Mononuclear cell (primary cell): ENCODE results near the gene CTNNBL1. TPM values are rescaled to one million over a fixed set of nuclear protein-coding genes. Genes with fewer than 3 reads are reported as not detected.

Experiments used
- H3K27me3 ChIP-seq: 2 replicates; pipeline ENCODE4 v1.6.0; 2011; ENCODE audit warnings: low read length, control low read depth; ENCODE audit not compliant: insufficient read depth
- H3K4me1 ChIP-seq: 2 replicates; pipeline ENCODE4 v1.5.1; 2011; ENCODE audit warnings: mild to moderate bottlenecking, low read length, control low read depth; ENCODE audit not compliant: insufficient read depth
- H3K4me3 ChIP-seq: 2 replicates; pipeline ENCODE4 v1.5.1; 2011; ENCODE audit warnings: mild to moderate bottlenecking, low read length, moderate library complexity
- H3K9me3 ChIP-seq: 2 replicates; pipeline ENCODE4 v1.5.1; 2011; ENCODE audit warnings: low read depth, mild to moderate bottlenecking, control low read depth, low read length
- total RNA-seq: library from RNA; depleted of rRNA; stranded (reverse); fragments of >200 nt; gene quantifications from one replicate; pipeline ENCODE4 v1.2.3, GENCODE V29; 2012

Gene CTNNBL1
- total RNA-seq, 1 donor, result 19.4 TPM

GRCh38 chr20:37736132-37736531, 42.3 kb downstream of the CTNNBL1 start:
- Histone ChIP-seq H3K4me3 (no peak overlapping the region), H3K9me3 (no peaks in the 10 kb centered on the region), H3K4me1 (no peaks in the 10 kb centered on the region), H3K27me3 (no peaks in the 10 kb centered on the region)

- H3K9me3 ChIP-seq, result no peaks in the 10 kb centered on the region
- H3K4me3 ChIP-seq, result no peak overlapping the region
Measured at GRCh38 chr20:37737826-37738420, 44.1 kb downstream of the CTNNBL1 start.

GRCh38 chr20:37741055-37741454, 47.2 kb downstream of the CTNNBL1 start:
- no peak overlapping the region for H3K4me3 ChIP-seq
- no peaks in the 10 kb centered on the region for H3K4me1 ChIP-seq
- H3K27me3 ChIP-seq, result no peaks in the 10 kb centered on the region
- no peaks in the 10 kb centered on the region for H3K9me3 ChIP-seq

More at GRCh38 chr20:37737826-37738420, 44.1 kb downstream of the CTNNBL1 start:
- H3K27me3 ChIP-seq, result no peaks in the 10 kb centered on the region
- H3K4me1 ChIP-seq, result no peaks in the 10 kb centered on the region

- H3K9me3 ChIP-seq, result no peaks in the 10 kb centered on the region
- no peaks in the 10 kb centered on the region for H3K27me3 ChIP-seq
- H3K4me1 ChIP-seq, result no peaks in the 10 kb centered on the region
- H3K4me3 ChIP-seq, result no peak overlapping the region
Measured at GRCh38 chr20:37741570-37741969, 47.7 kb downstream of the CTNNBL1 start.

DNA sequence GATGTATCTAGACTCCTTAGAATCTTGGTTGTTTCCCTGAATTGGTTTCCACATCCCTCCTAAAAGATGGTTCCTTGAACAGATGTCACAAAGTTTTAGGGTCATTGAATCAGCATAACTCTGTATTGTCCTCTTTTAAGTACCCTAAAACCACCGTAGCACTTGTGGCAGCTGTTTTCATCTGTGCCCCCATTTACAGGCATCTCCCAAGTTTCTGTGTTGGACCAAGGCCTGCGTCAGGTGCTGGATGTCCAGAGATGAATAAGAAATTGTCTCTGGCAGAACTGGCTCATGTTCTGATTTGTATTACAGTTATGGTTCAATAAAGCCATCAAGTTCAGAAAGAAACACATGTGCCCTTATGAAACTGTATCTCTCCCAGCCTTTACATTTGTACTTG, 48.3 kb downstream of the CTNNBL1 start:
- no peak overlapping the region for H3K4me3 ChIP-seq

GRCh38 chr20:37744347-37744746, 50.5 kb downstream of the CTNNBL1 start:
- H3K9me3 ChIP-seq, result no peaks in the 10 kb centered on the region
- H3K27me3 ChIP-seq, result no peaks in the 10 kb centered on the region
- H3K4me1 ChIP-seq, result no peaks in the 10 kb centered on the region
- H3K4me3 ChIP-seq, result no peak overlapping the region

More for the DNA sequence above, 48.3 kb downstream of the CTNNBL1 start:
- Histone ChIP-seq H3K27me3 (no peaks in the 10 kb centered on the region), H3K9me3 (no peaks in the 10 kb centered on the region), H3K4me1 (no peaks in the 10 kb centered on the region)

- H3K9me3 ChIP-seq, result no peaks in the 10 kb centered on the region
- H3K4me3 ChIP-seq, result no peak overlapping the region
- H3K27me3 ChIP-seq, result no peaks in the 10 kb centered on the region
- no peaks in the 10 kb centered on the region for H3K4me1 ChIP-seq
Measured at GRCh38 chr20:37745553-37745952, 51.7 kb downstream of the CTNNBL1 start.

- no peak overlapping the region for H3K4me3 ChIP-seq
- no peaks in the 10 kb centered on the region for H3K4me1 ChIP-seq
- no peaks in the 10 kb centered on the region for H3K9me3 ChIP-seq
- no peaks in the 10 kb centered on the region for H3K27me3 ChIP-seq
Measured at GRCh38 chr20:37748015-37748414, 54.2 kb downstream of the CTNNBL1 start.

DNA sequence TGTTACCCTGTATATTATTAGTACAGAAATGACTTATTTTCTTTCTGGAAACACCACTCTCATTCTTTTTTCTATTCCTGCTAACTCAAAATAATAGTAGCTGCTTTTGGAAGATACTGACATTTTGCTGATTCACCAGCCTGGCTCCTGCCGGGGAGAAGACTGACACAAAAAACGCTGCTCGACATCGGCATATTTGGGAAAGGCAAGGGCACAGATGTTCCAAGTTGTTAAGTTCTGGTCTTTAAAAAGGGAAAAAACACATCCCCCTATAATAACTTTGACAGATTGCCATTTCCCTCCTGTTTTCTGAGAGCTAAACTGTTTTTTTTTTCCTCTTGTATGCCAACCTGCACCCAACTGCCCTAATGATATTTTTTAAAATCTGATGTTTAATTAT, 55.4 kb downstream of the CTNNBL1 start:
- Histone ChIP-seq H3K9me3 (no peaks in the 10 kb centered on the region), H3K4me3 (no peak overlapping the region), H3K27me3 (no peaks in the 10 kb centered on the region), H3K4me1 (no peaks in the 10 kb centered on the region)

DNA sequence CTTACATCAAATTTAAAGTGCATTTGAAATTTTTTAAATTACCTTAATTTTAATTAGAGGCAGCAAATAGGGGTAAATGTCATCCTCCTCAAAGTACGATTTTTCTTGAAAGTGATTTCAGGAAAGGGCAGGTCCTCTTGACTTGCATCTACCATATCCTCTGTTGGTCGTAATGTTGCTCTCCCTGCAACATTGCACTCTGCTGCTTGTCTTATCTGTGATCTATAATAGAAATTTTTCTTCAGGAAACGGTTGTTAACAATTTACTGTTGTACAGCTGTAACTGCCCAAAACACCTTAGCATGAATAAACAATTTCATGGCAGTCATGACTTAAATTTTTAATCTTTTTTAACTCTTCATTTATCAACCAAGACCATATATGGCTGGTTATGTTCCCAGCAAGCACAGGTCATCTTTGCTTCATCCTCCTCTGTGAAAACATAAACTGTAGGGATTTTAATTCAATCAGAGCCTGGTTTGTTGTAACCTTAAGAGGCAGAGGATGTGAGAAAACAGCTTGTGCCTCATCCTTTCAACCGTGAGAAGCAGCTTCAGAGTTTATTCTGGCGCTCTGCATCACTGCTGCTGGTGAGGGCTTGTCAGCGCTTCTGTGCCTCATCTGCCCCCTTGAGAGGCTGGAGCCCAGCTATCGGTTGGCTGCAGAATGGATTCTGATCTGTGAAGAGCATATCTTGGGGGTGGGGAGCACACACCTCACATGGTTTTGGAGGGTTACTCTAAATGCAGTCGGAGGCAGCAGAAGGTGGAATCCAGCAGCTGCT, 56.0 kb downstream of the CTNNBL1 start:
- Histone ChIP-seq H3K9me3 (no peaks in the 10 kb centered on the region), H3K27me3 (no peaks in the 10 kb centered on the region), H3K4me1 (no peaks in the 10 kb centered on the region), H3K4me3 (no peak overlapping the region)

- Histone ChIP-seq H3K27me3 (no peaks in the 10 kb centered on the region), H3K4me1 (peaks cover 3% of the 10 kb centered on the region)
Measured at GRCh38 chr20:37755665-37756064, 61.8 kb downstream of the CTNNBL1 start.

GRCh38 chr20:37756234-37756633, 62.4 kb downstream of the CTNNBL1 start:
- no peaks in the 10 kb centered on the region for H3K9me3 ChIP-seq
- peaks cover 3% of the 10 kb centered on the region for H3K4me1 ChIP-seq
- no peaks in the 10 kb centered on the region for H3K27me3 ChIP-seq
- no peak overlapping the region for H3K4me3 ChIP-seq

More at GRCh38 chr20:37755665-37756064, 61.8 kb downstream of the CTNNBL1 start:
- H3K4me3 ChIP-seq, result no peak overlapping the region
- no peaks in the 10 kb centered on the region for H3K9me3 ChIP-seq

DNA sequence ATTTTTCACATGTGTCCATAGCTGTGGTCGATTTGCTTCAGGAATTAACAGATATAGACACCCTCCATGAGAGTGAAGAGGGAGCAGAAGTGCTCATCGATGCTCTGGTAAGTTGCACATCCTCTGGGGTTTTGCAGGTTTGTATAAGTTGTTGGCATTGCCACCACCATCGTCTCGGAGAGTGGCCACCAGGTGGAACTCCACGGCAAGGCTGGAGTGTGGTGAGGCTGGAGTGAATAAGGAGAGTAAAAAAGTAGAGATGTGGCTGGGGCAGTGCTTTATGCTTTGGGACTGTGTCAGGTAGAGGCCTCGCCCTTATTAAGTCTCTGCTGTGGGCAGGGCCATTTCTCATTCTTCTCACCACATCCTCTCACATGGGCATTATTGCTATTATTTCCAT, 63.7 kb downstream of the CTNNBL1 start:
- Histone ChIP-seq H3K4me3 (no peak overlapping the region), H3K4me1 (peaks cover 3% of the 10 kb centered on the region), H3K27me3 (no peaks in the 10 kb centered on the region), H3K9me3 (no peaks in the 10 kb centered on the region)

GRCh38 chr20:37758332-37758731, 64.5 kb downstream of the CTNNBL1 start:
- Histone ChIP-seq H3K9me3 (no peaks in the 10 kb centered on the region), H3K27me3 (no peaks in the 10 kb centered on the region), H3K4me1 (peaks cover 3% of the 10 kb centered on the region), H3K4me3 (no peak overlapping the region)

DNA sequence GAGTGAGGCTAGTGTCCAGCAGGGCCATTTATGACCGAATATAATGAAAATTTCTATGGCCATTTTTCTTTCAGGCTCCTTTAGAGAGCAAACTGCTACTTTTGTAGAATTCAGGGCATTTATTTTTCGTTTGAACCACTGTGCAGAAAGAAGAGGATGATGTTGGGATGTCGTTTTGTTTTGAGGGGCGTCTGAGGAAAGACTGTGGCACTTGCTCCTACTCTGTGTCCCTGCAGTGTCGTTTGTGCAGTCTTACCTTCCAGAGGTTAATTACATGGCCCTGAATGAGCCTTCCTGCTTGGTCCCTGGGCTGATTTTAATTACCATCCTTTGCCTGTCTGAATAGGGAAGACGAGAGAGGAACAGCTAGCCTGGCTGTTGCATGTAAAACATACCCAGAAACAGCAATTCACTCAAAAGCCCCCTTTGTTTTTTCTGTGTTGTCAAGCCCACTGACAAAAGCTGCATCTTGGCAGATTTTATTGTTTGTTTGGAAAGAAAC, 65.3 kb downstream of the CTNNBL1 start:
- Histone ChIP-seq H3K9me3 (no peaks in the 10 kb centered on the region), H3K4me3 (no peak overlapping the region), H3K4me1 (peaks cover 3% of the 10 kb centered on the region), H3K27me3 (no peaks in the 10 kb centered on the region)
